Activated CD8-positive, alpha-beta memory T cell treated with anti-CD3 and anti-CD28 coated beads for 36 hours (primary cell): ENCODE data around the gene FEM1C. TPM values are rescaled to one million over a fixed set of nuclear protein-coding genes. Genes with fewer than 3 reads are reported as not detected.

Source experiments
- CTCF ChIA-PET: fragments of 350-600 bp; sonication (Branson Sonifier 250); formaldehyde crosslinking; loops from one replicate; lab custom pipeline; 2021; ENCODE audit warnings: antibody characterized with exemption; lab: Charles Lee
- POLR2A ChIA-PET: fragments of 350-600 bp; sonication (Branson Sonifier 250); formaldehyde crosslinking; loops from one replicate; lab custom pipeline; 2021; ENCODE audit warnings: antibody characterized with exemption; lab: Charles Lee
- total RNA-seq, 2 experiments: library from RNA; stranded (reverse); gene quantifications; one replicate each; pipeline ENCODE4 v1.2.3, GENCODE V29; 2021

Gene FEM1C, protein sequence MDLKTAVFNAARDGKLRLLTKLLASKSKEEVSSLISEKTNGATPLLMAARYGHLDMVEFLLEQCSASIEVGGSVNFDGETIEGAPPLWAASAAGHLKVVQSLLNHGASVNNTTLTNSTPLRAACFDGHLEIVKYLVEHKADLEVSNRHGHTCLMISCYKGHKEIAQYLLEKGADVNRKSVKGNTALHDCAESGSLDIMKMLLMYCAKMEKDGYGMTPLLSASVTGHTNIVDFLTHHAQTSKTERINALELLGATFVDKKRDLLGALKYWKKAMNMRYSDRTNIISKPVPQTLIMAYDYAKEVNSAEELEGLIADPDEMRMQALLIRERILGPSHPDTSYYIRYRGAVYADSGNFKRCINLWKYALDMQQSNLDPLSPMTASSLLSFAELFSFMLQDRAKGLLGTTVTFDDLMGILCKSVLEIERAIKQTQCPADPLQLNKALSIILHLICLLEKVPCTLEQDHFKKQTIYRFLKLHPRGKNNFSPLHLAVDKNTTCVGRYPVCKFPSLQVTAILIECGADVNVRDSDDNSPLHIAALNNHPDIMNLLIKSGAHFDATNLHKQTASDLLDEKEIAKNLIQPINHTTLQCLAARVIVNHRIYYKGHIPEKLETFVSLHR
- 10 to 100 TPM; 13.9 to 14.0 TPM for total RNA-seq

DNA sequence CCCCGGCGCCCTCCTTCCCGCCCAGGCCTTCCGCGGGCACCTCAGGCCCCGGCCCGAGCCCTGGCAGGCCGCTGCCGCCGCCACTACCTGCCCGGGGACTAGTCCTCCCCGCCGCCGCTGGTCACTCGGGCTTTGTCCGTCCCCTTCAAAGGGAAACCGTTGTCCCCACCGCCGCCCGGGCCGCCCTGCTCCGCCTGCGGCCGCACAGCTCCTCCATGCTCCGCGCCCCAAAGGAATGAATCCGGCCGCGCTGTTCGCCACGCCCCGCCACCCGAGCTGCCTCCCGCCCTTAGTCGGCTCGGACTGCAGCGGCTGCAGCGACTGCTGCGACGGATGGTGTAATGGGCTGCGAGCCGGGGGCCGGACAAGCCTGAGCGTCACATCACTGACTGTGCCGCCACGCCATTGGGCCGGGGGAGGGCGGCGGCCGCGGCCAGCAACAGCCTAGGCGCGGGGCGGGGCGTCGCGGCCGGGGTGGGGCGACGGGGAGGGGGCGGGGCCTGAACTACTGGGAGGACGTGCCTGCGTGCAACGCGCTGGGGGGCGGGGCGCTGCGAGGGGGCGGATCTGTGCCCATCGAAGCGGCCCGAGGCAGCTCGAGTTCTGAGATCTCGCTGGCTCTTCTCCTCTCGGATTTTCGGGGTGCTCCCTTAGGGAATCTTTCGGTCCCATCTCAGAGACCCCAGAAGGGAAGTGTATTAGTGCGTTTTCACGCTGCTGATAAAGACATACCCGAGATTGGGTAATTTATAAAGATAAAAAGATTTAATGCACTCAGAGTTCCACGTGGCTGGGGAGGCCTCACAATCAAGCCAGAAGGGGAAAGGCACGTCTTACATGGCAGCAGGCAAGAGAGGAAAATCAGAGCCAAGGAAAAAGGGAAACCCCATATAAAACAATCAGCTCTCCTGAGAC, at the start of gene FEM1C:
TSS of gene FEM1C (minus strand) at position 340 of the 915 bp plus-strand sequence. CDS start 1,282 bp downstream, outside the sequence.
- POLR2A ChIA-PET, result interaction anchor here (0.8 to 1.5 kb wide), 6 partner anchors 57 to 532 kb away, joined by 3 to 11 read pairs (median 4); partner anchors contain the start of genes AP3S1, ATG12 and TICAM2
- CTCF ChIA-PET, result interaction anchor here (2.3 kb wide), 1 partner anchor 10 kb away, joined by 7 read pairs; no protein-coding TSS in a partner anchor

DNA sequence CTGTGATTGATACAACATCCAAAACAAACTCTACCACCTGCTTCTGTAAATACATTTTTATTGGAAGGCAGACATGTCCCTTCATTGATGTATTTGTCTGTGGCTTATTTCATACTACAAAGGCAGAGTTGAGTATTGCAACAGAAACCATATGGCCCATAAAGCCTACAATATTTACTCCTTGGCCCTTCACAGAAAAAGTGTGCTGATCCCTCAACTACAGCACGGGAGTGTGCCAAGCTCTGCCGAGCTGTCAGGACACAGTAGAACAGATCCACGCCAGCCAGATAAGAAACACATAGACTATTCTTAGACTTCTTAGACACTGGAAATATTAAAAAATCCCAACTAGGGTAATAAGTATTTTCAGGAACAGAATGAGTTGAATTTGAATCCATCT, 44.5 kb upstream of the FEM1C start:
- ChIA-PET POLR2A (no interaction called here), CTCF (no interaction called here)

DNA sequence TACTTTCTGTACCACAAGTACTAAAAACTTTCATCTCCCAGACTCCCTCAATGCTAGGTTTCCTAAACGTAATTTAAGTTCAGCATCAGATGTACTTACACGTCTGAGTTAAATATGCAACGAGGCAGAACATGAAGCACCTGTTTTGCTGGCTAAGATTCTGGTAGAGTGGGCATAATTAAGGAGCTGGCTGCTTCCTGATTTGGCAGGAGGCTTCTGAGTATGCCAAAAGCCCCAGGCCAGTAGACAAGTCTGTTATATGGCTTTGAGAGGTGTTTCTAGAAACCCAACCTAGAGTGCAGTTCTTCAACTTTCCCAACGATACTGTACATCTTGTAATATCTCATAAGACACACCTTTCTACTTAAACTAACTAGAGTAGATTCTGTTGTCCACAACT, 44.1 kb upstream of the FEM1C start:
- CTCF ChIA-PET, result interaction anchor here (1.0 kb wide), 1 partner anchor 279 kb away, joined by 5 read pairs; no protein-coding TSS in a partner anchor
- POLR2A ChIA-PET, result no interaction called here

DNA sequence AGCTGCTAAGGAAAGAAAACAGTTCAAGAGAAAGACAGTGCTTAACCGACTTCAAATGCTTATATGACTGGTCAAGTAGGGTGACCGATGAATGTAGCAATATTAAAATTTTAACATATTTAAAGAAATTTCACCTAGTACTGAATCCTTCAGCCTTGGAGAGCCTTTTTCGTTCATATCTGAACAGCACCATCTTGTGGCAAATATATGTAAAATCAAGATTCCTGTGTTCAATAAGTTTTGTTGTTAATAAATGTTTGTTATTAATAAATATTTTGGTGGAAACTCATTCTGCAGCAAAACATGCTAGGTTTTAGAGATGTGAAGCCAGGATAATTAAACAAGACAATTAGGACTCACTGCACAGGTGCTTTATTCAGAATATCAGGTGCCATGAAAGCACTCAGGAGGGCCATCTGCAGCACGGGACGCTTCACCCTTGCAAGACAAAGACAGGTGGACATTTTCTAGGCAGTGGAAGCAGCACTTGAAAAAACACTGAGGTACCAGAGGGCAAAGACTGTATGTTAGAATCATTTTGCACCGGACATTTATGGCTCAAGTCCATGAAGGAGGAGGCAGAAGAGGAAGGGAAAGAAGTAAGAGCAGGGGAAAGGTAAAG, 42.1 kb upstream of the FEM1C start:
- ChIA-PET CTCF (interaction anchor here (0.7 kb wide), 1 partner anchor 335 kb away, joined by 3 read pairs; no protein-coding TSS in a partner anchor), POLR2A (no interaction called here)

DNA sequence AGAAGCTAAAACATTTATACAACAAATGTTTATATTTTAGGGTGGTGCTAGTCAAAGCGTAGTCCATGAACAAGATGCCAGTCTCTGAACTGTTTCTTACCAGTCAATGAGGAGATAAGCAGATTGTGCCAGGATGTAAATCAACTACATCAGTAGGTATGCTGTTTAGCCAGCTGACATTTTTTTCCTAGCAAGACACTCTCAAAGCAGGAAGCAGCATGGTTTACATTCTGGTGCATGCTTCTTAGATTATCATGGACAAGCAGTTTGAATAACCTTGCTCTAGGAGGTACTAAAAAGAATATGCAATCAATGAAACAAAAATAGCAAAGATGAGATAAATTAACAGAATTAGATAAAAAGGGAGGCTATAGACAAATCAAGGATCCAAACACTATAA, 40.7 kb upstream of the FEM1C start:
- ChIA-PET CTCF (no interaction called here), POLR2A (no interaction called here)

DNA sequence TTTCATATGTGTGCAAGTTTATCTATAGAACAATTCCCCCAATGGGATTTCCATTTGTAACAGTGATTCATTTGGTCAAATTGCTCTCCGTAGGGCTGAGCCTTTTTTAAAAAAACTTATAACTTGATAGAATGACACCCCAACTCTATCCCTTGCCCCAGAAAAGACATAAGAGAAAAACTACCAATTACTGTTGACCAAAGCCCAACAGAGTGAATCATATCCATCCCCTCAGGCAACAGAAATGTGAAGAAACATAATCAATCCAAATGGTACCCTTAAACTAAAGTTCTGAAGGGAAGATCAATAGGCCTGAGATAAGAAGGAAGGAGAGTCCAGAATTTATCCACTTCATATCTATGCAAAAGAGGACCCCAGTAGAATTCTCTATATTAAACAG, 39.9 kb upstream of the FEM1C start:
- CTCF ChIA-PET, result no interaction called here

DNA sequence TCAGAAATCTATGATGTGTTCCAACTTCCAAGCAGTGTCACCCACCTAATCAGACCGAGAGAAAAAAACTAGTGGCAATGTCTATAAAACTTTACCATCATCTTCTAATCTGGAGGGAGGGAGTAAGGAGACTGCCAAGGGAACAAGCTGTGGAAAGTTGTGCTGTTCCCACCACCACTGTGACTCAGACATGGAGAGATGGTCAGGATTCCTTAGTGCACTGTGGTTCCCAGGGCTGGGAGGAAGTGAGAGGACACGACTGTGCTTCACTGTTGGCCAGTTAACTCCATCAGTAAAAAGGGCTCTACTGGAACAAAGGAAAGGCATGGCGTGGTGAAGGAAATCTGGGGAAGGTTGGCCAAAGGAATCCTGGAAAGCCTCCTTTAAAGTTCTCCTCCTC, 38.9 kb upstream of the FEM1C start:
- ChIA-PET POLR2A (no interaction called here), CTCF (no interaction called here)

More for the DNA sequence above, 39.9 kb upstream of the FEM1C start:
- POLR2A ChIA-PET, result no interaction called here

DNA sequence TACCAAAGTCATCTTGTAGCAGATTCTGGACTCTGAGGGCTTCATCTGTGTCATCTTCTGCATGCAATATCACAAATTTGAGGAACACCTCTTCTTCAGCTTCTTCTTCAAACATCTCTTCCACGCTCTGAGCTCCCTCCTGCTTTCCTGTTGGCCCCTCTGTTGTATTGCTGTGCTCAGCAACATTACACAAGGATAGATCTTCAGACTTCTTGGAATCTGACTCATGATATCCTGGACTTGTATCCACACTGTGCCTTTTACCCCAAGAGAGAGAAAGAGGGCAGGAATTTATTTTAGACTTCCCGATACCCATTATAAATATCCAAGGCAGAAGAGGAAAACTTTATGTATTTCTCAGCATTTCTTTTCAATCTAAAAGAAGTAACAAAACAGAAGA, 36.4 kb upstream of the FEM1C start:
- POLR2A ChIA-PET, result no interaction called here
- CTCF ChIA-PET, result no interaction called here

DNA sequence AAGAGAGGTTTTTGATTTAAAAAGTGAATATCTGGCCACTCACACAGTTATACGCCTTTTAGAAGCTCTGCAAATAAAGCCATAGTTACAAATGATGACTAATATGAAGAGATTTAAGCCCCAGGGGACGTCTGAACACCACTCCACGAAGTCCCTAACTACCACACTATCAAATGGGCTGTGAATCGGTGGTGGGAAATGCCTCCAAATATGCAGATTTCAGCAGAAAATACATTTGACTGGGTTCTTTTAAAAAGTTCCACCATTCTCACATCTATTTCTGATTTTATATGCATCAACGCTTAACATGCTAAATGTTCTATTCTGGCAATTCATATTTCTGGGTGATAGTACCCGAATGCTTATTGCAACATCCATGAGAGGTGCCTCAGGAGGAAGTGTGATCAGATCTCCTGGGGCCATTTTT, 35.2 kb upstream of the FEM1C start:
- ChIA-PET CTCF (no interaction called here), POLR2A (no interaction called here)

DNA sequence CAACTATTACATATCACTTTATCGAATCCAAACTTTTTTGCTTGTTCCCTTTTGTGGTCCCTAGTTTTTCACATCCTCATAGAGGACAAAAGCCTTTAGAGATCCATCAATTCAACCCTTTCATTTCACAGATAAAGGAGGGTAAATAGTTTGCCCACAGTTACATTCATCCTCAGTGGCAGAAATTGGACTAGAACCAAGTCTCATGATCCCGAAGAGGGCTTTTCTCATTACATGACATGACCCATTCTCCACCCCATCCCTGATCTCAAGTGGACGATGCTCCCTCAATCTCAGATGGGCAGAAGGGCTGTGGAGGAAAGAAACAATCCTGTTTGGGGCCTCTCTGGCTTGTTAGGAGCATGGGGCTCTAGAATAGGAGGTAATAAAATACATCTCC, 34.6 kb upstream of the FEM1C start:
- ChIA-PET POLR2A (no interaction called here), CTCF (no interaction called here)

DNA sequence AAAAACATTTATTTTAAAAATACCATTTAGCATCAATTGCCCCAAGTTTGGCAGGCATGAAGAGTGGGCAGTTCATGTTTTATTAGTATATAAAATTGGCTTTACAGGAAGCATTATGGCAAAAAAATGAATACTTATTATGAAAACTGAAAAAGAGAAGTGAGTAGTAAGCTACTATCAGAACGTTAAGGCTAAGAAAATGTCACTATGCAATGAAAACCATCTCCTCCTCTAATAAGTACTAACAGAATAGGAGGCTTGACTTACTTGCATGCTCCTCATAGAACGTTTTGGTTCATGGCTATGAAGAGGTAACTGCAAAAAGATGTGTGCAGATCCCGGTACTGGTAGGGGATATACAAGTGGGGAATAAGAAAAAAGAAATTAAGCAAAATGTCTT, 34.1 kb upstream of the FEM1C start:
- POLR2A ChIA-PET, result no interaction called here
- CTCF ChIA-PET, result no interaction called here

DNA sequence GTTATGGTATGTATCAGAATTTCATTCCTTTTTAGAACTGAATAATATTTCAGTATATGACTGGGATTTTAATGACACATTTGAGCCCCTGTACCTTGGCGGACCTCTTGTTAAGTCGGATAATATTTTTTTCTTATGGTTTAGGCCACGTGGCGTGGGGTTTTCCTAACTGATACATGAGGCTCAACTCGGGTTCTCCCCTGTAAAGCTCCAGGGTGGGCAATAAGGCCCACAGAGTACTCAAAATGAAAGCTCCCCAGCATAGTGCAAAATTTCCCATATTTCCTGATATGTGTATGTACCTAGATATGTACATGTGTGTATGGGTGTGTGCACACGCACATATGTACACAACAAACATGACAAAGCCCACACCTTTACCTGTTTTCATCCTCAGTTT, 33.2 kb upstream of the FEM1C start:
- POLR2A ChIA-PET, result no interaction called here
- CTCF ChIA-PET, result interaction anchor here (0.9 kb wide), 1 partner anchor 269 kb away, joined by 4 read pairs; no protein-coding TSS in a partner anchor

DNA sequence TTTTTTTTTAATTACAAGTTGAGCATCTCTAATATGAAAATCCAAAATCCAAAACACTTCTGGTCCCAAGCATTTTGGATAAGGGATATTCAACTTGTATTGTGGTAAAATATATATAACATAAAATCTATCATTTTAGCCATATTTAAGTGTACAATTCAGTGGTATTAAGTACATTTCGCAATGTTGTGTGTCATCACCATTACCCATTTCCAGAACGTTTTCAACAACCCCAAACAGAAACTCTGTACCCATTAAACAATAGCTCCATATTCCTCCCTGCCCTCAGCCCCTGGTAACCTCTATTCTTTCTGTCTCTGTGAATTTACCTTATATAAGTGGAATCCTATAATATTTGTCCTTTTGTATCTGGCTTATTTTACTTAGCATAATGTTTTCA, 32.8 kb upstream of the FEM1C start:
- CTCF ChIA-PET, result interaction anchor here (0.6 to 0.9 kb wide), 2 partner anchors 268 to 1992 kb away, joined by 3 to 4 read pairs; no protein-coding TSS in a partner anchor
- POLR2A ChIA-PET, result no interaction called here

DNA sequence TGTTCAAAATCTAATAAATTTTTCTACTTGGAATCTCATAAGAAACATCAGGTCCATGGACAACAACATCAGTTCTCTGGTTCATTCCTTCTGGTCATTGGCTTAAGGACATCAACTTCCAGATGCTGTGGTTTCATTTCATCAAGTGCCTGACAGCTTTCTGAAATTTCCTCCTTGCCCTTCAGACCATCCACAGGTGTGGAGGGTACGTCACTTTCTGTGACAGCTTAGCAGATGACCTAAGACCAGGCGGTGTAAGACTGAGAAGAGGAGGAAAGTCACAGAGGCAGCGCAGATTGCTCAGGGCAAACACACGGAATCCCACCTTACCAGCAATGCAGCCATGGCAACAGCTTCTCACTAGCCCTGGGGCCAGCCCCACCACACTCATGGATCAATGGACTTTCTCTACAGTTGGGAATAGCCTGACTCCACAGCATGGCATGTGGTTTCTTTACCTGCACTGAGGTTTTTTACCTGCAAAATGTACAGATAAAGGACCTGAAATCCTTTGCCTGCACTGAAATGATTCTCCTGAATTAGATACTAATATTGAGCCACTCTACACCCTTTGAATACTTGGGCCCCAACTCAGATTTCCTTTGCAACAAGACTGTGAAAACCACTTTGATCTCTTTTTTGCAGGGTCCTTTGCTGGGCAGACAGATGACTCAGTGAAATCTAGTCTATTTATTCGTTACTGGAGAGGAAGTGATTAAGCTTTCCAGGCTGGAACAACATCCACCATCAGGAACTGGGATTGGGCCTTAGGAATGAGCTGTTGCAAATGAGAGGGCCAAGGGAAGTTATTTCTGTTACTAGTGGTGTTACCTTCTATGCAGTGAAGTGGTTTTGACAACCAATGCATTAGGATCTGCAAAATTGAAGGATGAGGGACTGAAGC, 30.8 kb upstream of the FEM1C start:
- ChIA-PET POLR2A (interaction anchor here (0.6 kb wide), 1 partner anchor 28 kb away, joined by 15 read pairs; no protein-coding TSS in a partner anchor), CTCF (interaction anchor here (0.6 to 1.6 kb wide), 10 partner anchors 15 to 313 kb away, joined by 3 to 17 read pairs (median 6); partner anchors contain the start of gene PGGT1B)

DNA sequence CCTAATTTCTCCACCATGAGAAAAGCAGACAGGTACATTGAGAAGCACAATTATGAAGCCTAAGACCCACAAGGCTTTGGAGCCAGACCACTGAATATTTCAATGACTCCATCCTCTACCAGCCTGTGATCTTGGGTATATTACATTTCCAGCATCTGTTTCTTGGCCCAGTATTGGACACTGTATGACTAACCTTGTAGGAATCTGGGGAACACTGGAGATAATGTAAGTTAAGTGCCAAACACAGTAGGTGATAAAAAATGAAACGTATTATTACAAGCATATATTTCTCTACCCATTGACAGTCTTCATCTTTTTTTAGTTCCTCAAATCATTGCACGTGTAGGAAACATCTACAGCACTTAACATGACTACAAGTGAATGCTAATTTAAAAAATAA, 28.6 kb upstream of the FEM1C start:
- ChIA-PET POLR2A (no interaction called here), CTCF (no interaction called here)

DNA sequence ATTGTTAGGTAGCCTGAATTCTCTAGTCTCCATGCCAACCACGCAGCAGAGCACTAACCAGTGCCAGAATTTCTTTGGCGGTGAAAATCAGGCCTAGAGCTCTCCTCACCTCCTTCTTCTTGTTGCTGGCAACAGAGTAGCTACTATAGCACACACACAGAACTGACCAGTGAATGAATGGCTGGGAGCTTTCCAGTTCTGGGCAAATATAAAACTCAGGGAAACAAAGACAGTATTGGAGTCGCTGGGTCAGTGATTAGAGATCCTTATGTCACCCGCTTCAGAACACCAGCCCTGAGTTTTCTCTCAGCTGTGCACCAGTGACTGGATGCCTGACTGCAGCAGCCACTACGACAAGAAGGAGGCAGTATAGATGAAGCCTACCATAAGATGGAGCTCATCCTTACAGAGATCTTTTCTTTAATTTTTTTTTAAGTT, 26.9 kb upstream of the FEM1C start:
- ChIA-PET CTCF (interaction anchor here (0.9 kb wide), 1 partner anchor 259 kb away, joined by 3 read pairs; no protein-coding TSS in a partner anchor), POLR2A (no interaction called here)

DNA sequence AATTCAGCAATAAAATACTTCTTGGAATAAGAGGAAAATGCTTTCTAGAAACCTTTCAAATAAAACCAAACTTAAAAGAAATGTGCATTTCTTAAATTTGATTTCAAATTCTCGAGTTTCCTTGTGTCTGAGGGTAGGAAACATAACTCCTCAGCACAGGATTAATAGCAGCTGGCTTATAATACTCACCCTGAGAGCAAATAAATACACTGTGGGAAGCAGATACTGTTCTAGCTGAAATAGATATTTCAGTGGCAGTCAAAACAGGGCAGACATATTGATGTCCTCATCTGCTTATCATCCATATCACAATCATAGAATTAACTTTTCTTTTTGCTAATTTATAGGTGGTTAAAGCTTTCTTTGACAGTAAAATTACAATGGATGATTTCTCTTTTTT, 24.1 kb upstream of the FEM1C start:
- ChIA-PET POLR2A (no interaction called here), CTCF (no interaction called here)

DNA sequence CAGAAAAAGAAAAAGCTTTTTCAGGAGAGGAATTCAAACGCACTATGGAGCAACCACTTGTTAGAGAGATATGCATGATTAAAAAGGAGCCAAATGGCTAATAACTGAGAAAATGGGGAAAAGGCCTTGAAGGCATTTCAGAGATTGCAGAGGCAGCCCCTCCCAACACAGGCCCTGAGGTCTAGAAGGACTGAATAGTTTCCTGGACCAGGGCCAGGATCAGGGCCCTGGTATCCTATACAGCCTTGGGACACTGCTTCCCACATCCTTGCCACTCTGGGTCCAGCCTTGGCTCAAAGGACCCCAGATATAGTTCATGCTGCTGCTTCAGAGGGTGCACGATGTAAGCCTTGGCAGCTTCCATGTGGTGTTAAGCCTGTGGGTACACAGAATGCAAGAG, 20.7 kb upstream of the FEM1C start:
- ChIA-PET CTCF (no interaction called here), POLR2A (no interaction called here)
